Measurements from ENCODE around the gene NALCN. TPM values are rescaled to one million over a fixed set of nuclear protein-coding genes. Genes with fewer than 3 reads are reported as not detected.

The NALCN gene
- total RNA-seq, 6 experiments from 2014 or later = 4.0 to 6.1 (median 5.0) TPM

- Mint-ChIP-seq H3K27me3 (ENCODE audit: insufficient read depth) (no peaks in the 10 kb centered on the region), H3K36me3 (ENCODE audit: low read depth) (peaks cover 2% of the 10 kb centered on the region; the same call in 1 of the 2 replicates), H3K4me3 (no peak overlapping the region), H3K27ac (no peak overlapping the region), H3K9me3 (no peaks in the 10 kb centered on the region), H3K4me1 (ENCODE audit: low read depth) (peaks cover 11% of the 10 kb centered on the region; the same call in 1 of the 2 replicates)
- TF ChIP-seq CTCF (IDR thresholded peaks at IDR 0.05) = no peak
- DNase-seq = no peak
These were observed 115.3 kb downstream of the NALCN start for GRCh38 chr13:101301053-101301452.

DNA sequence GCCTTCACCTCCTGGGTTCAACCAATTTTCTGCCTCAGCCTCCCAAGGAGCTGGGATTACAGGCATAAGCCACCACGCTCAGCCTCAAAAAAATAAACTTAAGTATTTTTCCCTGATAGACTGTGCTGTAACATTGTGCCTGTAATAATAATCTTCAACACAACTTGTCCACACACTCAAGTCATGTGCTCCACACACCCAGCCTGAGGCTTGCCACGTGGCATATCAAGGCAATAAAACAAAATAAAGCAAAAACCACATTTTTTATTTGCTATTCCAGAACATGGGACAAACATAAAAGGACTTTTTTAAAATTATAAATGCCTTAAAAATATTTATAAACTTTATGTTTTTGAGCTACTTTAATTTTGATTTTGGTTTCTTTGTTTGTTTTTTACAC is 115.8 kb downstream of the NALCN start:
- Mint-ChIP-seq H3K27ac (no peak overlapping the region), H3K4me1 (ENCODE audit: low read depth) (peaks cover 10% of the 10 kb centered on the region), H3K27me3 (ENCODE audit: insufficient read depth) (no peaks in the 10 kb centered on the region), H3K9me3 (no peaks in the 10 kb centered on the region), H3K36me3 (ENCODE audit: low read depth) (peaks cover 7% of the 10 kb centered on the region; the same call in 1 of the 2 replicates), H3K4me3 (no peak overlapping the region)
- no peak for DNase-seq
- no peak for TF ChIP-seq CTCF (IDR thresholded peaks at IDR 0.05)

DNA sequence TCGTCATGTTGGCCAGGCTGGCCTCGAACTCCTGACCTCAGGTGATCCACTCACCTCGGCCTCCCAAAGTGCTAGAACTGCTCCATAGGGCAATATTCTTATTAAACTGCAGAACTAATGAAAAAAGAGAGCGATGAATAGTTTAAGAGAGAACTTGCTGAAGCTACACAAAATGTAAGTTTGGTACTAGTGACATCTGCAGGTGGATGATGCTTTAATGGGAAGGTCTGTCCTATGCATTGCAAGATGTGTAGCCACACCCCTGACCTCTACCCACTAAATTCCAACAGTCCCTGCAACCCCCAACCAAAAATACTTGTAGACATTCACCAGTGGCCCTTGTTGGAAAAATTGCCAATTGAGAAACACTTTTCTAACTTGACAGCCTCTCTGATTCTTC is 117.8 kb downstream of the NALCN start:
- H3K4me1 Mint-ChIP-seq (ENCODE audit: low read depth) = peaks cover 13% of the 10 kb centered on the region

DNA sequence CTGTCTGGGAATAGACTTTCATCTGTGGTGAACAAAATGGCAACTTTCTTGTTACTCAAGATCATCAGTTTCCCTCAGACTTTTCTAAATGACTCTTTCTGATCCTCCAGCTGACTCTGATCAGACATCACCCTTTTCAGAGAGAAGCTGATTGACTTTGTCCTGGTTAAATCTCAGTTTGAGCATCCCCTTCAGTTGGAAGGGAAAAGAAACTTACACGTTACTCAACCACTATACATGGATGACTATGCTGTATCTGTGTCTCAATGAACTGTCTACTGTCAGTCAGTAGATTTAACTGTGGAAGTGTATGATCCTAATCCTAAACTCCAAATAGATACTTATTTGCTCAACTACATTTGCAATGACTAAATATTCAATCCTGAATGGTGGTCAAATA is 118.5 kb downstream of the NALCN start:
- no peaks in the 10 kb centered on the region for H3K27me3 Mint-ChIP-seq (ENCODE audit: insufficient read depth)
- H3K27ac Mint-ChIP-seq = no peak overlapping the region
- no peak overlapping the region for H3K4me3 Mint-ChIP-seq
- H3K36me3 Mint-ChIP-seq (ENCODE audit: low read depth) = peaks cover 9% of the 10 kb centered on the region; the same call in 1 of the 2 replicates
- peaks cover 10% of the 10 kb centered on the region; the same call in 1 of the 2 replicates for H3K4me1 Mint-ChIP-seq (ENCODE audit: low read depth)
- no peak for TF ChIP-seq CTCF (IDR thresholded peaks at IDR 0.05)
- H3K9me3 Mint-ChIP-seq = peaks cover 3% of the 10 kb centered on the region; the same call in 1 of the 2 replicates
- DNase-seq = no peak

More for the DNA sequence above, 117.8 kb downstream of the NALCN start:
- H3K36me3 Mint-ChIP-seq (ENCODE audit: low read depth) = peaks cover 9% of the 10 kb centered on the region; the same call in 1 of the 2 replicates
- no peak overlapping the region for H3K4me3 Mint-ChIP-seq
- no peak for DNase-seq
- no peaks in the 10 kb centered on the region for H3K27me3 Mint-ChIP-seq (ENCODE audit: insufficient read depth)
- H3K9me3 Mint-ChIP-seq = peaks cover 3% of the 10 kb centered on the region; the same call in 1 of the 2 replicates
- no peak for TF ChIP-seq CTCF (IDR thresholded peaks at IDR 0.05)
- no peak overlapping the region for H3K27ac Mint-ChIP-seq

DNA sequence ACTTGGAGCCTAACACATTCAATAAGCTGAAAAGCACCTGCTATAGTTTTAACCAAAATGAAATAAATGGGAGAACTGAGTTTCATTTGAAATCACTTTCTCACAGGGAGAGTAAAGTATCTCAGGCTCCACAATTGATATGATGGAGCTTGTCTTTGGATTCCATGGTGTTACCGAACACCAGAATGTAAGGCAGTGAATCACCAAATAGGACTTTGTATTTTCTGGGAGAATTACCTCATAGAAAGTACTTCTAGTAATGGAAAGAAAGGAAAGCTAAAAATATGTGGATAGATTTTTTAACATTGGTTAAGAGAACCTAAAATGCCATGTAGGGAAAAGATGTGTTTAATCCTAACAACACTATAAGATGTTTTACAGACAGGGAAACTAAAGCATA is 123.6 kb downstream of the NALCN start:
- H3K27me3 Mint-ChIP-seq (ENCODE audit: insufficient read depth) = no peaks in the 10 kb centered on the region
- peaks cover 35% of the 10 kb centered on the region for H3K4me1 Mint-ChIP-seq (ENCODE audit: low read depth)
- no peak for DNase-seq
- TF ChIP-seq CTCF (IDR thresholded peaks at IDR 0.05) = no peak
- H3K9me3 Mint-ChIP-seq = peaks cover 3% of the 10 kb centered on the region; the same call in 1 of the 2 replicates
- no peak overlapping the region for H3K4me3 Mint-ChIP-seq
- H3K36me3 Mint-ChIP-seq (ENCODE audit: low read depth) = peaks cover 9% of the 10 kb centered on the region; the same call in 1 of the 2 replicates
- no peak overlapping the region for H3K27ac Mint-ChIP-seq
